ENCODE data around the gene SLC46A2. TPM values are rescaled to one million over a fixed set of nuclear protein-coding genes. Genes with fewer than 3 reads are reported as not detected.

SLC46A2 gene
- total RNA-seq, 5 donors from 2014 or later (not counting 1 experiment from before 2014, with no cell fraction given) = not detected

DNA sequence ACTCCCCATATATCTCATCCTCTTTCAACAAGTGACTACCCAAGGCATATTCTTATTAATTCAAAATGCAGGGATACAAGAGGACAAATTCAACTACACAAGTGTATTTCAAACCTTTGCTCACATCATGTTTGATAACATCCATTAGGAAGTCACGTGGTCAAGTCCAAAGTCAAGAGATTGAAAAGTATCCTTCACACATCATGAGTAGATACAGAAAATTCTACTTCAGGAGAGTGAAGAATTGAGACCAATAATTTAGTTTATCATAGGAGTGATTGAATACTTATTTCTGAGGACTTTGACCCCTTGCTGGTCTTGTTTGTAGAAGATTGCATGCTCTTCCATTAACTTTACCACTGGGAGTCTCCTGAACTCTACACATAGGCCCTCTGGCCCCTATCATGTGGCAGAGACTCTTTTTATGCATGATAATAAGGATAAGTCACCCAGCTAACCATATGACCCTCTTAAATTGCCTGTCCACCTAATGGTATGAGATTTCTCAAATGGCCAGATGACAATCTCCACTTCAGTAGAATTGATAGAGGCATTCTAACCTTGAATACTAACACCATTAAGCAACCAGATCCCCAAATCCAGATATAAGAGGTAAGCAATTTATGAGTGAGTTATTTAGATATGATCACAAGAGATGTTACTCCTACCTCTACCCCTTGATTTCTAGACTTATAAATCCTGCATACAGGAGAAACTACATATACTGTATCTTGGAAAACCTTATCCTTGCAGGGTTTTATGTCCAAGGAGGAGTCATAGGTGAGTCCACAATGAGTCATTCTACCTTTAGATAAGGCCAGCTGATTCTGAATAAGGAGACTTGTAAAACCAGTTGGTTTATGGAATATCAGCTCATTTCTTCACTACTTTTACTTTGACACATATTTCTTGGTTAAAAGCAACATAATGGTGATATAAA lies 26.6 kb upstream of the SLC46A2 start:
- Mint-ChIP-seq H3K9me3 (no peaks in the 10 kb centered on the region), H3K27me3 (peaks cover 10 to 22% of the 10 kb centered on the region in 2 donors), H3K27ac (no peak overlapping the region), H3K36me3 (no peaks in the 10 kb centered on the region), H3K4me1 (no peaks in the 10 kb centered on the region), H3K4me3 (no peak overlapping the region)
- no peak for ATAC-seq (replicated peaks in 1 of 4)
- Histone ChIP-seq H3K27ac (ENCODE audit: low read length) (no peak overlapping the region), H3K36me3 (ENCODE audit: control insufficient read depth in 2 of 2, extremely low read depth in 1 of 2, insufficient read depth in 1 of 2, low read length in 1 of 2) (no peaks in the 10 kb centered on the region), H3K9me3 (no peaks in the 10 kb centered on the region), H3K4me3 (ENCODE audit: control insufficient read depth in 1 of 2, extremely low read depth in 1 of 2, low read length in 1 of 2) (no peak overlapping the region), H3K4me1 (ENCODE audit: control insufficient read depth in 1 of 2, extremely low read depth in 1 of 2, insufficient read depth in 2 of 2, low read length in 2 of 2) (no peaks in the 10 kb centered on the region), H3K27me3 (replicated peaks in 1 of 2; ENCODE audit: control insufficient read depth in 2 of 2, extremely low read depth in 1 of 2, insufficient read depth in 2 of 2, low read length in 1 of 2) (peaks cover 0 to 2% of the 10 kb centered on the region in 2 experiments)
- DNase-seq = no peak
- no CpG with 5 or more reads among the region's 1 CpG for WGBS (ENCODE audit: insufficient coverage)
- POLR2A ChIA-PET = no interaction called here
- CTCF ChIA-PET = no interaction called here

DNA sequence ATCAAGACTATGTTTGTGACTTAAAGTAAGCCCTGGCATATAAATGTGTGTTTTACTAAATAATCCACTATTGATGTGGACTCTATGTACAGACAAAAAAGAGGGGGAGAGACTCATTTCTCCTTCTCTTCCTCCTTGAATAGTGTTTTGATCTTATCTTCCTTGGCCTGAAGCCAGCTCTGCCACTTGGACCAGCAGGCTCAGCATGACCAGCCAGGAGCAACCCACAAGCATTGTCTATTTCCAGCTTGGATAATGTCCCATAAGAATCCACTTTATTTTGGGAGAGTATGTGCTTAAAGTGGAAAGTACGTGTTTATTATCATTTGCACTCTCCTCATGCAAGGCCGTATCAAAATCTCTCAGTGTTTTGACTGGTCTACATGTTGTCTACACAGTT lies 23.8 kb upstream of the SLC46A2 start:
- Mint-ChIP-seq H3K36me3 (no peaks in the 10 kb centered on the region), H3K4me3 (no peak overlapping the region), H3K27me3 (peaks cover 5 to 18% of the 10 kb centered on the region in 2 donors), H3K9me3 (no peaks in the 10 kb centered on the region), H3K27ac (no peak overlapping the region), H3K4me1 (no peaks in the 10 kb centered on the region)
- H3K27ac ChIP-seq (ENCODE audit: low read length) = no peak overlapping the region
- no peaks in the 10 kb centered on the region for H3K9me3 ChIP-seq
- H3K27me3 ChIP-seq (replicated peaks in 1 of 2; ENCODE audit: control insufficient read depth in 2 of 2, extremely low read depth in 1 of 2, insufficient read depth in 2 of 2, low read length in 1 of 2) = peaks cover 0 to 2% of the 10 kb centered on the region in 2 experiments
- no peak overlapping the region for H3K4me3 ChIP-seq (ENCODE audit: control insufficient read depth in 1 of 2, extremely low read depth in 1 of 2, low read length in 1 of 2)
- CTCF ChIA-PET = no interaction called here
- DNase-seq (no peak), ATAC-seq (replicated peaks in 1 of 4) (no peak)
- no peaks in the 10 kb centered on the region for H3K4me1 ChIP-seq (ENCODE audit: control insufficient read depth in 1 of 2, extremely low read depth in 1 of 2, insufficient read depth in 2 of 2, low read length in 2 of 2)
- POLR2A ChIA-PET = no interaction called here
- H3K36me3 ChIP-seq (ENCODE audit: control insufficient read depth in 2 of 2, extremely low read depth in 1 of 2, insufficient read depth in 1 of 2, low read length in 1 of 2) = no peaks in the 10 kb centered on the region
- WGBS (ENCODE audit: insufficient coverage) = no CpG with 5 or more reads among the region's 2 CpGs

DNA sequence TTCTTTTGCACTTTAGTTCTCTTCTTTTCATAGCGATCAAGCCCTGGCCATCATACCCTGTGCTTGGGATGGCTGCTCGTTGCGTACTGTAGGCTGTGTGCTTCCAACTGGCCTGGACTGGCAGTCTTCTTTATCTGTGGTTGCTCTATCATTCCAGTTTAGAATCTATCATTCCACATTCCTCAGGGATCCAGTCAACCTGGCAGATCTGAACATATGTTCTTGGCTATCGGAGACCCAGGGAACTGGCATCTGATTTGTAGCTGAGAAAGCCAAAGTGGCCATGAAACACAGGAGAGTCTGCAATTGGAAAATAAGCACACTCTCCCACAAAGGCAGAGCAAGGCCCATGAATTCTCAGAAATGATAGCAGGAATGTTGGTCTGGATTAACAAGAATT lies 22.6 kb upstream of the SLC46A2 start:
- ChIA-PET CTCF (no interaction called here), POLR2A (no interaction called here)
- H3K4me3 ChIP-seq (ENCODE audit: control insufficient read depth in 1 of 2, extremely low read depth in 1 of 2, low read length in 1 of 2) = no peak overlapping the region
- Mint-ChIP-seq H3K9me3 (no peaks in the 10 kb centered on the region), H3K27ac (no peak overlapping the region), H3K27me3 (peaks cover 5 to 12% of the 10 kb centered on the region in 2 donors), H3K36me3 (no peaks in the 10 kb centered on the region), H3K4me1 (no peaks in the 10 kb centered on the region), H3K4me3 (no peak overlapping the region)
- no peak overlapping the region for H3K27ac ChIP-seq (ENCODE audit: low read length)
- H3K36me3 ChIP-seq (ENCODE audit: control insufficient read depth in 2 of 2, extremely low read depth in 1 of 2, insufficient read depth in 1 of 2, low read length in 1 of 2) = no peaks in the 10 kb centered on the region
- no peaks in the 10 kb centered on the region for H3K9me3 ChIP-seq
- peaks cover 0 to under 1% of the 10 kb centered on the region in 2 experiments for H3K27me3 ChIP-seq (replicated peaks in 1 of 2; ENCODE audit: control insufficient read depth in 2 of 2, extremely low read depth in 1 of 2, insufficient read depth in 2 of 2, low read length in 1 of 2)
- ATAC-seq (replicated peaks in 1 of 4) (no peak), DNase-seq (no peak)
- no peaks in the 10 kb centered on the region for H3K4me1 ChIP-seq (ENCODE audit: control insufficient read depth in 1 of 2, extremely low read depth in 1 of 2, insufficient read depth in 2 of 2, low read length in 2 of 2)
- 96% methylated on average over 4 of the region's 4 CpGs for WGBS (ENCODE audit: insufficient coverage)

DNA sequence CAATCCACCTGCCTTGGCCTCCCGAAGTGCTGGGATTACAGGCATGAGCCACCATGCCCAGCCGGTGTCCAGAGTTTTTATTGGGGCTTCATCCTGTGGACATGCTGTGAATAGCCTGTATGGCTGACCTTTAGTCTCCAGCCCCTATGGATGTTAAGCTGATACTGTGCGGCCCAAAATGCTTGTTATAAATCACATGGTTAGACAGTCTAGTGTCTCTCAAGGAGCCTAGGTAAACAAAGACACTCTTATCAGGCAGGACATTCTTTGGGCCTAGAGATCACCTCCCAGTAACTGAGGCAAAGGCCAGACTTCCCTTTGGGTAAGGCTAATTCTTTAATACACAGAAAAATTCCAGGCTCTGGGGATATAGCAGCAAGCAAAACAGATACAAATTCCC lies 22.0 kb upstream of the SLC46A2 start:
- ATAC-seq (replicated peaks in 1 of 4) (no peak), DNase-seq (no peak)
- Mint-ChIP-seq H3K4me3 (no peak overlapping the region), H3K27ac (no peak overlapping the region), H3K4me1 (no peaks in the 10 kb centered on the region), H3K9me3 (no peaks in the 10 kb centered on the region), H3K27me3 (peaks cover 5% of the 10 kb centered on the region in 2 donors), H3K36me3 (no peaks in the 10 kb centered on the region)
- Histone ChIP-seq H3K36me3 (ENCODE audit: control insufficient read depth in 2 of 2, extremely low read depth in 1 of 2, insufficient read depth in 1 of 2, low read length in 1 of 2) (no peaks in the 10 kb centered on the region), H3K27ac (ENCODE audit: low read length) (no peak overlapping the region), H3K9me3 (no peaks in the 10 kb centered on the region), H3K27me3 (replicated peaks in 1 of 2; ENCODE audit: control insufficient read depth in 2 of 2, extremely low read depth in 1 of 2, insufficient read depth in 2 of 2, low read length in 1 of 2) (no peaks in the 10 kb centered on the region), H3K4me1 (ENCODE audit: control insufficient read depth in 1 of 2, extremely low read depth in 1 of 2, insufficient read depth in 2 of 2, low read length in 2 of 2) (no peaks in the 10 kb centered on the region), H3K4me3 (ENCODE audit: control insufficient read depth in 1 of 2, extremely low read depth in 1 of 2, low read length in 1 of 2) (no peak overlapping the region)
- POLR2A ChIA-PET = no interaction called here
- CTCF ChIA-PET = no interaction called here
- WGBS (ENCODE audit: insufficient coverage) = 87% methylated on average over 3 of the region's 3 CpGs

DNA sequence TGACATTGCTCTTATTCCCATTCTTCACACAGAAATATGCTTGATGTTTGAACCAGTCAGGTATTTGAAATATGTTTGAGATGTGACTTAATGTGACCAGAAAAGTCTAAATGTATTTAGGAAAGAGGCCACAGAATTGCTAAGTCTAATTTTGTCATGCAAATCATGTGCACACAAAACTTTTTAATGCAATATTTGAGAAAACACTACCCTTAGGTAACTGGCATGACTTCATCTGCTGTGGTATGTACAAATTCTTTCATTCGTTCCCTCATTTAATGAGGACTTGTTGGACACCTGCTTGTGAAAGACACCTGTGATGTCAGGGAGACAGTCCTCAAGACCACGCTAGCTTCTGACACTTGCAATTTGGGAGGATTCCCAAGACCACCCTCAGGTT lies 21.1 kb upstream of the SLC46A2 start:
- ATAC-seq (replicated peaks in 1 of 4) (no peak), DNase-seq (no peak)
- Mint-ChIP-seq H3K4me3 (no peak overlapping the region), H3K27me3 (peaks cover 8 to 9% of the 10 kb centered on the region in 2 donors), H3K27ac (no peak overlapping the region), H3K9me3 (no peaks in the 10 kb centered on the region), H3K36me3 (no peaks in the 10 kb centered on the region), H3K4me1 (no peaks in the 10 kb centered on the region)
- no peaks in the 10 kb centered on the region for H3K27me3 ChIP-seq (replicated peaks in 1 of 2; ENCODE audit: control insufficient read depth in 2 of 2, extremely low read depth in 1 of 2, insufficient read depth in 2 of 2, low read length in 1 of 2)
- no peaks in the 10 kb centered on the region for H3K36me3 ChIP-seq (ENCODE audit: control insufficient read depth in 2 of 2, extremely low read depth in 1 of 2, insufficient read depth in 1 of 2, low read length in 1 of 2)
- CTCF ChIA-PET = no interaction called here
- H3K27ac ChIP-seq (ENCODE audit: low read length) = no peak overlapping the region
- no peaks in the 10 kb centered on the region for H3K9me3 ChIP-seq
- H3K4me3 ChIP-seq (ENCODE audit: control insufficient read depth in 1 of 2, extremely low read depth in 1 of 2, low read length in 1 of 2) = no peak overlapping the region
- 89% methylated on average over 2 of the region's 2 CpGs for WGBS (ENCODE audit: insufficient coverage)
- no peaks in the 10 kb centered on the region for H3K4me1 ChIP-seq (ENCODE audit: control insufficient read depth in 1 of 2, extremely low read depth in 1 of 2, insufficient read depth in 2 of 2, low read length in 2 of 2)
- POLR2A ChIA-PET = no interaction called here

DNA sequence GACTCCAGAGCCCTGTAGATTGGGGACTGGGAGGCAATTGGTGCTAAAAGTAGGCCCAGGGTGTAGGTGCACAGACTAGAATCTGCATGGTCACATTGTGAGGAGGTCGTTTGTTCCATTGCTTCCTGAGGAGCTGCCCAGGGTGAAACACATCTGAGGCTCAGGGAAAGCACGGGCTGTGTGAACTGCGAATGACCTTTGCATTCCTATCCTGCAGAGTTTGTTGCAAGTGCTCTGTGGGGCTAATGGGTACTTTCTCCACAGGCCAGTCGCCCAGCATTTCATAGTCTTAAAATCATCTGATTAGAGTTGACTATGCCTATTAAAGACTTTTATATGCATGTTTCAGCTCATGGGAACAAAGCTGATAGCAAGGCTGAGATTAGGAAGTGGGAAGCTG lies 14.4 kb upstream of the SLC46A2 start:
- POLR2A ChIA-PET = no interaction called here
- Histone ChIP-seq H3K4me1 (ENCODE audit: control insufficient read depth in 1 of 2, extremely low read depth in 1 of 2, insufficient read depth in 2 of 2, low read length in 2 of 2) (no peaks in the 10 kb centered on the region), H3K9me3 (no peaks in the 10 kb centered on the region), H3K27ac (ENCODE audit: low read length) (no peak overlapping the region), H3K27me3 (replicated peaks in 1 of 2; ENCODE audit: control insufficient read depth in 2 of 2, extremely low read depth in 1 of 2, insufficient read depth in 2 of 2, low read length in 1 of 2) (no peaks in the 10 kb centered on the region), H3K4me3 (ENCODE audit: control insufficient read depth in 1 of 2, extremely low read depth in 1 of 2, low read length in 1 of 2) (no peak overlapping the region), H3K36me3 (ENCODE audit: control insufficient read depth in 2 of 2, extremely low read depth in 1 of 2, insufficient read depth in 1 of 2, low read length in 1 of 2) (no peaks in the 10 kb centered on the region)
- H3K27me3 Mint-ChIP-seq = peaks cover 24 to 27% of the 10 kb centered on the region in 2 donors
- no peaks in the 10 kb centered on the region for H3K9me3 Mint-ChIP-seq
- CTCF ChIA-PET = no interaction called here
- peaks cover 0 to 4% (median 0%) of the 10 kb centered on the region in 3 donors for H3K4me1 Mint-ChIP-seq
- no peak for DNase-seq
- no peak for ATAC-seq (replicated peaks in 1 of 4)
- H3K36me3 Mint-ChIP-seq = no peaks in the 10 kb centered on the region
- 34% methylated on average over 2 of the region's 4 CpGs for WGBS (ENCODE audit: insufficient coverage)
- H3K27ac Mint-ChIP-seq = no peak overlapping the region
- no peak overlapping the region for H3K4me3 Mint-ChIP-seq
